ENCODE data around the gene SYCE3. TPM values are rescaled to one million over a fixed set of nuclear protein-coding genes. Genes with fewer than 3 reads are reported as not detected.
A peak's percentile ranks its signal among the peaks of the same experiment; 100 is the strongest.

Gene SYCE3
- total RNA-seq, 2 donors from 2014 or later = not detected

DNA sequence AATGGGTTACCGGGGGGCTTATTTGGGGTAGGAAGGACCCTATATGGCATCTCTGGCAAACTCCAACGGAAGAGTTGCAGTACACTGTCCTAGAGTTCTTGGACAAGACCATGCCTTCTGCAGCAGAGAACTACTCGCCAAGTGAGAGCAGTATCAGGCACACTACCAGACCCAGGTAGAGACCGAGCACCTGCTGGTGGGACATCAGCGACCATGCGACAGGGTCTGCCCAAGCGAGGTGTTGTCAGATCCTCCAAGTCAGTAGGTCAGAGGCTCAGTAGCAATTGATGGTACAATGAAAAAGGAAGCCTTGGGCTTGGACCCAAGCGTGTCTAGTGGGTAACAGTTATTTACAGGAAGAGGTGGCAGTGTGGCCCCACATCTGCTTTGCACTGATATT is 23.1 kb upstream of the SYCE3 start:
- H3K27ac Mint-ChIP-seq = no peak overlapping the region
- DNase-seq = no peak
- no peaks in the 10 kb centered on the region for H3K9me3 ChIP-seq (ENCODE audit: control insufficient read depth, low read length, poor library complexity, severe bottlenecking)
- no peaks in the 10 kb centered on the region for H3K36me3 Mint-ChIP-seq (ENCODE audit: low read depth)
- peaks cover 7% of the 10 kb centered on the region for H3K4me1 Mint-ChIP-seq
- no peaks in the 10 kb centered on the region for H3K27me3 Mint-ChIP-seq
- no peak for ATAC-seq
- no peak overlapping the region for H3K4me3 Mint-ChIP-seq

DNA sequence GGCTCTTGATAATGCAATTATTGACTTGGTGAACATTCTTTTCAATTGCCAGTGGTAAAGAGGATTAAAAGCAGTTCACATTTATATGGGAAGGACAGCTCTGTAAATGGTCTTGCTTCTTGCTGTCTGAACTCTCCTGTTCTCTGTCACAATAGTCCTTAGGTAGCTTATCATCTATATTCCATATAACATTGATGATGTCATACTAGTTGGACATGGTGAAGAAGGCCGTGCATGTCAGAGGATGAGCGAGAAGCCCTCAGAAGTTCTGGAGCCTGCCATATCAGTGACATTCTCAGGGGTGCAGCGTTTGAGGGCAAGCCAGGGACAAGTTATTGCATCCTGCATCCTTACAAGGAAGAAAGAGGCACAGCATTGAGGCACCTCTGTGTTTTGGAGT is 22.5 kb upstream of the SYCE3 start:
- ATAC-seq = no peak
- H3K27me3 Mint-ChIP-seq = no peaks in the 10 kb centered on the region
- no peaks in the 10 kb centered on the region for H3K36me3 Mint-ChIP-seq (ENCODE audit: low read depth)

DNA sequence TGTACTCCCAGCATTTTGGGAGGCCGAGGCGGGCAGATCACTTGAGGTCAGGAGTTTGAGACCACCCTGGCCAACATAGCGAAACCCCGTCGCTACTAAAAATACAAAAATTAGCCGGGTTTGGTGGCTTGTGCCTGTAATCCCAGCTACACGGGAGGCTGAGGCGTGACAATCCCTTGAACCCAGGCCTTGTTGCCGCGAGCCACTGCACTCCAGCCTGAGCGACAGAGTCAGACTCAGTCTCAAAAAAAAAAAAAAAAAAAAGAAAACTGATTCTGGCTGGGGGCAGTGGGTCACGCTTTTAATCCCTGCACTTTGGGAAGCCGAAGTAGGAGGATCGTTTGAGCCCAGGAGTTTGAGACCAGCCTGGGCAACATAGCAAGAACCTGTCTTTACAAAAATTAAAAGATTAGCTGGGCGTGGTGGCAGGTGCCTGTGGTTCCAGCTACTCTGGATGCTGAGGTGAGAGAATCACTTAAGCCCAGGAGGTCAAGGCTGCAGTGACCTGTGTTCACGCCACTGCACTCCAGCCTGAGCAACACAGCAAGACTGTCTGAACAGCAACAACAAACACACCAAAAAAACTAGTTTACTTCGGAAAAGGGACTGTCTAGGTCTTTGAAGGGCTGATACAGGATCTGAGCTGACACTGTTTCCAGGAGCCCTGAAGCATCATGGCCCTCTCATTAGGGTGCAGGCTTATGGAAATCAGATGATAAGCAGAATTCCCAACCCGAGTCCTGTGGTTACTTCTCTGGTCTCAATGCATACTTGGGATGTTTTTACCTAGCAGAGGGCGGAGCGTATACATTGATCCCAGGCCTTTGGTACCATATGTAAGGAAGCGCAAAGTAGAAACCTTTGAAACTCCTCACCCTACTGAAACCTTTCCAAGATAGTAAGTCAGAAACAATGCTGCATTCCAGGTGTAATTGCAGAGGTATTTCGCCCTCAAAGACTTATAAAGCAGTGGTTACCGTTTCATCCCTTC is 21.7 kb upstream of the SYCE3 start:
- Mint-ChIP-seq H3K36me3 (ENCODE audit: low read depth) (no peaks in the 10 kb centered on the region), H3K27me3 (no peaks in the 10 kb centered on the region), H3K4me1 (peaks cover 12% of the 10 kb centered on the region), H3K4me3 (peak overlapping the region; percentile 95), H3K27ac (no peak overlapping the region)
- H3K9me3 ChIP-seq (ENCODE audit: control insufficient read depth, low read length, poor library complexity, severe bottlenecking) = no peaks in the 10 kb centered on the region
- DNase-seq (no peak), ATAC-seq (no peak)

More for the DNA sequence above, 22.5 kb upstream of the SYCE3 start:
- H3K27ac Mint-ChIP-seq = no peak overlapping the region
- peaks cover 7% of the 10 kb centered on the region for H3K4me1 Mint-ChIP-seq
- H3K9me3 ChIP-seq (ENCODE audit: control insufficient read depth, low read length, poor library complexity, severe bottlenecking) = no peaks in the 10 kb centered on the region
- no peak overlapping the region for H3K4me3 Mint-ChIP-seq
- DNase-seq = no peak

GRCh38 chr22:50583294-50583861 is 20.7 kb upstream of the SYCE3 start:
- peak; percentile 12 for ATAC-seq
- H3K27ac Mint-ChIP-seq = peak overlapping the region; percentile 75
- no peaks in the 10 kb centered on the region for H3K27me3 Mint-ChIP-seq
- no peaks in the 10 kb centered on the region for H3K36me3 Mint-ChIP-seq (ENCODE audit: low read depth)
- no peak for DNase-seq
- H3K9me3 ChIP-seq (ENCODE audit: control insufficient read depth, low read length, poor library complexity, severe bottlenecking) = no peaks in the 10 kb centered on the region
- H3K4me1 Mint-ChIP-seq = peaks cover 12% of the 10 kb centered on the region
- H3K4me3 Mint-ChIP-seq = peak overlapping the region; percentile 95

DNA sequence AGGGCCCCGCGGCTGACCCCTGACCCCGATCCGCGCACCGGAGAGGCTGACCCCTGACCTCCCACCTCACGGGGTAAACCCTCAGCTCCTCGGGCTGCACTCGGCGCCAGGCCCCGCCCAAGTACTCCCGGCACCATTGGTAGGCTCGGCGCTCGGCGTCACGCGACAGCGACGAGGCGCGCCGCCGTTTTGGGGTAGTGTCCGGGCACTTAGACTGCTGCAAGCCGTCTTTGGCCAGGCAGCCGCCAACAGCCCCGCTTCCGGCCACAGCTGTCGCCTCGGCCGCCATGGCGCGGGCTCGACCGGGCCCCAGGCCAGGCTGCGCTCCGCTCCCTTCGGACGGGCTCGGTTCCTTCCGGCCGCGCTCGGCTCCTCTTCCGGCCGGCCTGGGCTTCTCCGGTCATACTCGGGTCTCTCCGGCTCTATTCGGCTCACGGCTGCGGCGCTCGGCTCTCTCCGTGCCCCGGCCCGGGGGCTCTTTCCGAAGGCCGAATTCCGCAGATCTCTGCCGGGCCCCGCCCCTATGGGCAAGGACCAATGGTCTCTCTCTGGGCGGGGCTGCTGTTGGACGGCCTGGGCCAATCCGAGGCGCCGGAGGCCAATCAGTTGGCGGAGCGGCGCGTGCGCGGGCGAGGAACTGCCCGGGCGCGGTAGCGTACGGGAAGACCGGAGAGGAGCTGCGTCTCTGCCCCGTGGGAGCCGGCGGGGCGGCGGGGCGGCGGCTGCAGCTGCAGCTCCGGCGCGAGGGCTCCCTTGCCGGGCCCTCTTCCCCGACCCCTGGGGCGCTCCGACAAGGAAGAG is 20.0 kb upstream of the SYCE3 start, which contains the start of gene CHKB:
TSS of gene CHKB (minus strand) at position 357 of the 801 bp plus-strand sequence. CDS start at position 289, 68 bp downstream.
- Mint-ChIP-seq H3K4me3 (peak within 1 kb of the TSS; percentile 95), H3K4me1 (peaks cover 12% of the 10 kb centered on the region), H3K36me3 (ENCODE audit: low read depth) (no peaks in the 10 kb centered on the region)

DNA sequence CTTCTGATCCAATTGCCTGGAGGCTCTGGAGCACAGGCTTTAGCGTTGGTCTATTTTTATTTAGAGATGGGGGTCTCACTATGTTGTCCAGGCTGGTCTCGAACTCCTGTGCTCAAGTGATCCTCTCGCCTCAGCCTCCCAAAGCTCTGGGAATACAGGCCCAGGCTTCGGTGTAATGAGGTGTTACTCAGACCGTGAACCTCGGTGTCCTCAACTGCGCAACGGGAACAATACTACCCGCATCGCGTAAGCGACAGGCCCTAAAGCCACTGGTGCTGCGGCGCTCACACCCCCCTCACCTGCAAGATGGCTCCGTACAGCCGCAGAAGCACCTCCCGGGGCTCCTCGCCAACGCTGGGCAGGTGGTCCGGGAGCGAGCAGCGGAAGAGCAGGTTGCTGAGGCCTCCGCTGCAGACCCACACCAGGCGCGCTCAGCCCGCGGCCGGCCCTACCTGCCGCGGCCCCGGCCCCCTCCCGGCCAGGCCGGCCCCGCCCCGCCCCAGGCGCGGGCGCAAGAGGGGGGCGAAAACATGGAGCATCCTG is 19.3 kb upstream of the SYCE3 start:
- H3K27ac Mint-ChIP-seq = peak overlapping the region; percentile 84
- ATAC-seq = no peak
- H3K27me3 Mint-ChIP-seq = no peaks in the 10 kb centered on the region
- DNase-seq = peak in 1 of 3 donors; percentile 19
- H3K4me3 Mint-ChIP-seq = peak overlapping the region; percentile 95
- H3K9me3 ChIP-seq (ENCODE audit: control insufficient read depth, low read length, poor library complexity, severe bottlenecking) = no peaks in the 10 kb centered on the region
- H3K4me1 Mint-ChIP-seq = peaks cover 18% of the 10 kb centered on the region
- no peaks in the 10 kb centered on the region for H3K36me3 Mint-ChIP-seq (ENCODE audit: low read depth)

More for the DNA sequence above, 20.0 kb upstream of the SYCE3 start, which contains the start of gene CHKB:
- ATAC-seq = peak; percentile 95
- peak within 1 kb of the TSS; percentile 84 for H3K27ac Mint-ChIP-seq
- no peaks in the 10 kb centered on the region for H3K9me3 ChIP-seq (ENCODE audit: control insufficient read depth, low read length, poor library complexity, severe bottlenecking)
- peak; percentile 97 to 98 (median 97) for DNase-seq
- no peaks in the 10 kb centered on the region for H3K27me3 Mint-ChIP-seq

DNA sequence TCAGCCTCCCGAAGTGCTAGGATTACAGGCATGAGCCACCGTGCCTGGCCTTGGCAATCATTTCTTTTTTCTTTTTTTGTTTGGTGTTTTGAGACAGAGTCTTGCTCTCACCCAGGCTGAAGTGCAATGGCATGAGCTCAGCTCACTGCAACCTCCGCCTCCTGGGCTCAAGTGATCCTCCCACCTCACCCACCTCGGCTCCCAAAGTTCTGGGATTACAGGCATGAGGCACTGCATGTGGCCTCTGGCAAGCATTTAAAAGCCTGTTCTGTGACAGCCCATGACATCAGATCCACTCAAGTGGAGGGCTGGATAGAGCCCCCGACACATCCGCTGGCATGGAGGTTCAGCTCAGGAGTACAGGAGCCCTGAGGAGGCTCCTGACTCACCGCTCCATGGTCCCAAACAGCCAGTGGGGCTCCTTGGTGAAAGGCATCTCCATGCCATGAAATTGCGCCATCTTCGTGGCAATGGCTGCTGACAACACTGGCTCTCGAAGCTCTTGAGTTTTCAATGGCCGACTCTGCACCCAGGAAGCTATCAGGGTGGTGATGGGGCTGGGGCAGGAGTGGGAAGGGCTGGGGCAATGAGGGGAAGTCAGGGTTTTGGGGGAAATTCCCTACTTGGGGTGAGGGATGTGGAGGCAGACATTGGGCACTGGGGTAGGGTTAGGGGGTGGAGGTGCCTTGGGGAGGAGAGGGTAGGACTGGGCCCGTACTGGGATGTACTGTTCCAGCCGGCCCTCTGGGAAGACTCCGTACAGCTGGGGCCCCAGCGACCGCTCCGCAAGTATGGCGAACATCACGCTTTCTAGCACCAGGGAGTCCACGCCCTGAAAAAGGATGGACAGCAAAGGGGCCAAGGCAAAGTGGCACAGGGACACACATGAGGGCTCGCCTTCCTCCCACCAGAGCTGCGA is 18.6 kb upstream of the SYCE3 start:
- H3K36me3 Mint-ChIP-seq (ENCODE audit: low read depth) = no peaks in the 10 kb centered on the region
- peak overlapping the region; percentile 84 for H3K27ac Mint-ChIP-seq
- no peaks in the 10 kb centered on the region for H3K27me3 Mint-ChIP-seq
- DNase-seq (no peak), ATAC-seq (no peak)
- no peaks in the 10 kb centered on the region for H3K9me3 ChIP-seq (ENCODE audit: control insufficient read depth, low read length, poor library complexity, severe bottlenecking)
- peaks cover 19% of the 10 kb centered on the region for H3K4me1 Mint-ChIP-seq
- H3K4me3 Mint-ChIP-seq = peak overlapping the region; percentile 95

DNA sequence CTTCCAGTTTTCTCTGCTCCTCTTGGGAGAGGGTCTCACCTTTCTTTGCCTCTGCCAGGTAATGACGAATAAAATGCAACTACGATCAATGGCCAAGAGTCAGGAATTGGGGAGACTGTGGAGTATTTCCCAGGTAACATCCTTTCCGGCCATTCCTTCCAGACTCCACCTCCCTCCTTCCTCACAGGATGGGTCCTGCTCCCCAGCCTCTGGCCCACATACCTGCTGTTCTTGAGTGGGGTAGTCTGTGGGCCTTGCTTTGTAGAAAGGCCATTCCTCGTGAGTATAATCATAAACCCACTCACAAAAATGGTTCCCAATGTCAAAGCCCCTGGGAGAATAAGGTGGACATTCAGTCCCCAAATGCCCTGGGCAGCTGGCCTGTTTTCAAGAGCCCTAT is 17.0 kb upstream of the SYCE3 start:
- ATAC-seq (no peak), DNase-seq (no peak)
- H3K4me1 Mint-ChIP-seq = peaks cover 20% of the 10 kb centered on the region
- no peak overlapping the region for H3K4me3 Mint-ChIP-seq
- no peaks in the 10 kb centered on the region for H3K27me3 Mint-ChIP-seq
- H3K9me3 ChIP-seq (ENCODE audit: control insufficient read depth, low read length, poor library complexity, severe bottlenecking) = no peaks in the 10 kb centered on the region
- peak overlapping the region; percentile 39 for H3K27ac Mint-ChIP-seq
- no peaks in the 10 kb centered on the region for H3K36me3 Mint-ChIP-seq (ENCODE audit: low read depth)

DNA sequence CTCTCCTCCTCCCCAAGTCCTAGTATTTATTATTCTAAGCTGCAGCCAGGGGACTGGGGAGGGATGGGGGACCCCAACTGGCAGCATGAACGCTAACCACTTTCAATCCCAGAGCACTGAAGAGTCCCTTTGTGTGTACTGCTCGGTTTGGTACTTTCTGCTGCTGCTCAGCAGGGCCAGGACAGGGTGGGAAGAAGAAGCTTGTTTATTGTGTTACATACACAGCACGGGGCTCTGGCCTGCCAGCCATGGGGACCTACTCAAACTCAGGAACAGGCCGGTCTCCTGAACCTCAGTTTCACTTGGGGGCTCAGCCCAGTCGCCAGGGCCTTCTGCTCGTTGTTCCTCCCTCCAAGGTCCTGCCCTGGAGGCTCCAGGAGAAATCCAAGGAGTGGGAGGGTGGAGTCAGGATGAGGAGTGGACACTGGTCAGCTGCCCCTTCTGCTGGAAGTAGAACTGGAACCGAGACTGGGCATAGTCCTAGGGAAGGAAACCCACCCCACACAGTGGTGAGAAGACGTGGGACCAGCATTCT is 16.1 kb upstream of the SYCE3 start:
- H3K4me3 Mint-ChIP-seq = no peak overlapping the region
- H3K9me3 ChIP-seq (ENCODE audit: control insufficient read depth, low read length, poor library complexity, severe bottlenecking) = no peaks in the 10 kb centered on the region
- H3K27ac Mint-ChIP-seq = peak overlapping the region; percentile 39
- peaks cover 20% of the 10 kb centered on the region for H3K4me1 Mint-ChIP-seq
- H3K36me3 Mint-ChIP-seq (ENCODE audit: low read depth) = no peaks in the 10 kb centered on the region
- no peak for ATAC-seq
- no peaks in the 10 kb centered on the region for H3K27me3 Mint-ChIP-seq
- no peak for DNase-seq

- no peaks in the 10 kb centered on the region for H3K27me3 Mint-ChIP-seq
- H3K9me3 ChIP-seq (ENCODE audit: control insufficient read depth, low read length, poor library complexity, severe bottlenecking) = no peaks in the 10 kb centered on the region
- no peaks in the 10 kb centered on the region for H3K36me3 Mint-ChIP-seq (ENCODE audit: low read depth)
- peaks cover 16% of the 10 kb centered on the region for H3K4me1 Mint-ChIP-seq
- H3K27ac Mint-ChIP-seq = peak within 1 kb of the TSS; percentile 39
- ATAC-seq (no peak), DNase-seq (no peak)
- peak within 1 kb of the TSS; percentile 31 for H3K4me3 Mint-ChIP-seq
Observed at GRCh38 chr22:50577987-50578775, 15.5 kb upstream of the SYCE3 start, which contains the start of gene CPT1B. TSS of gene CPT1B (minus strand) at chr22:50578427. CDS start at chr22:50577915, 512 bp downstream.

- H3K27ac Mint-ChIP-seq = no peak overlapping the region
- H3K27me3 Mint-ChIP-seq = no peaks in the 10 kb centered on the region
- H3K36me3 Mint-ChIP-seq (ENCODE audit: low read depth) = no peaks in the 10 kb centered on the region
- H3K4me3 Mint-ChIP-seq = peak overlapping the region; percentile 31
- no peaks in the 10 kb centered on the region for H3K9me3 ChIP-seq (ENCODE audit: control insufficient read depth, low read length, poor library complexity, severe bottlenecking)
- DNase-seq (no peak), ATAC-seq (no peak)
- peaks cover 14% of the 10 kb centered on the region for H3K4me1 Mint-ChIP-seq
Observed at GRCh38 chr22:50577697-50577986, 14.9 kb upstream of the SYCE3 start.
